Keratinocyte (primary cell): ENCODE results near the gene ZFX. TPM values are rescaled to one million over a fixed set of nuclear protein-coding genes. Genes with fewer than 3 reads are reported as not detected.

ENCODE experiments used
- DNase-seq: peaks from one replicate; pipeline ENCODE4 v3.0.0-alpha.2; 2011; ENCODE audit warnings: low read depth, missing footprints, low spot score
- FAIRE-seq: peaks from 2 replicates; lab custom pipeline; 2011; peaks lifted over from hg19 to GRCh38; lab: Jason Lieb, UNC
- H2AFZ ChIP-seq: 2 replicates; pipeline ENCODE4 v1.6.0; 2012; ENCODE audit warnings: low read length, control low read depth, inconsistent platforms; ENCODE audit not compliant: control insufficient read depth
- H3K27ac ChIP-seq: 2 replicates; pipeline ENCODE4 v1.5.1; 2011; ENCODE audit warnings: low read length; ENCODE audit not compliant: control insufficient read depth, insufficient read depth
- H3K27me3 ChIP-seq: 3 replicates; pipeline ENCODE4 v1.6.0; 2011; ENCODE audit warnings: low read length; ENCODE audit not compliant: control insufficient read depth, insufficient read depth; ENCODE audit errors: extremely low read depth
- H3K36me3 ChIP-seq, 2 experiments: 2 replicates in 1 of 2; 3 replicates in 1 of 2; pipeline ENCODE4 v1.5.1; 2011; ENCODE audit warnings: low read length in 2 of 2, mild to moderate bottlenecking in 1 of 2; ENCODE audit not compliant: control insufficient read depth in 2 of 2, insufficient read depth in 2 of 2; ENCODE audit errors: extremely low read depth in 1 of 2
- H3K4me1 ChIP-seq: 3 replicates; pipeline ENCODE4 v1.5.1; 2011; ENCODE audit warnings: low read length; ENCODE audit not compliant: control insufficient read depth, insufficient read depth; ENCODE audit errors: extremely low read depth
- H3K4me2 ChIP-seq: 3 replicates; pipeline ENCODE4 v1.6.0; 2011; ENCODE audit warnings: low read depth, low read length; ENCODE audit not compliant: control insufficient read depth, insufficient read depth; ENCODE audit errors: extremely low read depth
- H3K4me3 ChIP-seq, 3 experiments: fragments of 200-600 bp in 1 of 3; sonication (generic) in 1 of 3; 2 replicates in 2 of 3; 3 replicates in 1 of 3; pipeline ENCODE4 v1.5.1; 2011 to 2016; ENCODE audit warnings: low read length in 3 of 3, mild to moderate bottlenecking in 3 of 3, control low read depth in 2 of 3, inconsistent platforms in 1 of 3, low read depth in 1 of 3, mixed read lengths in 1 of 3, mixed run types in 1 of 3, moderate library complexity in 1 of 3; ENCODE audit not compliant: control insufficient read depth in 2 of 3, insufficient read depth in 2 of 3; ENCODE audit errors: extremely low read depth in 1 of 3
- H3K79me2 ChIP-seq: 2 replicates; pipeline ENCODE4 v1.6.0; 2012; ENCODE audit warnings: low read length; ENCODE audit not compliant: control insufficient read depth, insufficient read depth
- H3K9ac ChIP-seq: 3 replicates; pipeline ENCODE4 v1.6.0; 2011; ENCODE audit warnings: low read length; ENCODE audit not compliant: control insufficient read depth, insufficient read depth; ENCODE audit errors: extremely low read depth
- H3K9me1 ChIP-seq: 3 replicates; pipeline ENCODE4 v1.6.0; 2011; ENCODE audit warnings: low read length; ENCODE audit not compliant: control insufficient read depth, insufficient read depth; ENCODE audit errors: extremely low read depth
- H3K9me3 ChIP-seq: 2 replicates; pipeline ENCODE4 v1.5.1; 2012; ENCODE audit warnings: low read depth, low read length; ENCODE audit not compliant: control insufficient read depth
- H4K20me1 ChIP-seq: 3 replicates; pipeline ENCODE4 v1.6.0; 2011; ENCODE audit warnings: low read length; ENCODE audit not compliant: control insufficient read depth, insufficient read depth; ENCODE audit errors: extremely low read depth
- CTCF ChIP-seq, 3 experiments: IDR thresholded peaks in 1 of 3; conservative IDR thresholded peaks in 1 of 3; optimal IDR thresholded peaks in 1 of 3; 2 replicates in 2 of 3; 3 replicates in 1 of 3; pipeline versions ENCODE3 to v1.5.1; 2011; ENCODE audit warnings: low read length in 3 of 3, mild to moderate bottlenecking in 3 of 3, moderate library complexity in 2 of 3, control low read depth in 1 of 3, inconsistent platforms in 1 of 3; ENCODE audit not compliant: insufficient read depth in 2 of 3; ENCODE audit errors: extremely low read depth in 1 of 3
- EZH2 ChIP-seq: IDR thresholded peaks from one replicate; pipeline ENCODE4 v1.6.1; 2012; ENCODE audit warnings: inconsistent platforms, mild to moderate bottlenecking, low read length, moderate library complexity
- dilution Hi-C: fragments of 300-500 bp; cut with MboI; formaldehyde crosslinking; loops from one replicate; pipeline ENCODE4 v1.7.0; 2020; ENCODE audit warnings: low sequenced_read_pairs; ENCODE audit not compliant: extremely low pct_ligation_motif_present
- polyA plus RNA-seq, 5 experiments: library from polyadenylated mRNA; depleted of rRNA in 3 of 5; stranded (reverse) in 3 of 5; stranded (forward) in 1 of 5; unstranded in 1 of 5; fragments of >200 nt; gene quantifications; 1 replicate in 1 of 5; 2 replicates in 3 of 5; 3 replicates in 1 of 5; pipeline versions ENCODE4 v1.2.1 to v1.2.3, GENCODE V29; 2011 to 2012; ENCODE audit warnings: missing spikeins in 2 of 5, low read depth in 1 of 5, low replicate concordance in 1 of 5

Gene ZFX
- polyA plus RNA-seq, 1 donor (not counting 4 experiments of a cell fraction or from before 2014, with no cell fraction given) = 24.3 TPM

- H3K36me3 ChIP-seq = no peaks in the 10 kb centered on the region
- TF ChIP-seq EZH2 = no peak
- dilution Hi-C loops = no loop called here
Observed at GRCh38 chrX:24232796-24233195, 83.3 kb downstream of the ZFX start.

GRCh38 chrX:24235084-24235710 is 85.7 kb downstream of the ZFX start:
- Histone ChIP-seq H3K4me2 (no peak overlapping the region), H3K36me3 (no peaks in the 10 kb centered on the region), H3K4me3 (no peak overlapping the region), H3K4me1 (peaks cover 15% of the 10 kb centered on the region), H3K9me1 (no peaks in the 10 kb centered on the region), H4K20me1 (no peaks in the 10 kb centered on the region), H3K27me3 (no peaks in the 10 kb centered on the region), H3K9ac (no peak overlapping the region), H2AFZ (no peak overlapping the region), H3K9me3 (no peaks in the 10 kb centered on the region), H3K79me2 (no peaks in the 10 kb centered on the region), H3K27ac (no peak overlapping the region)
- FAIRE-seq (no peak), DNase-seq (no peak)
- no peak for TF ChIP-seq EZH2
- no peak for TF ChIP-seq CTCF (optimal IDR thresholded peaks at IDR 0.05 in 1 of 3, IDR thresholded peaks at IDR 0.05 in 1 of 3, conservative IDR thresholded peaks at IDR 0.05 in 1 of 3; ENCODE audit: extremely low read depth in 1 of 3, insufficient read depth in 2 of 3, low read length in 3 of 3)
- dilution Hi-C loops = no loop called here

More at GRCh38 chrX:24232796-24233195, 83.3 kb downstream of the ZFX start:
- no peaks in the 10 kb centered on the region for H3K9me3 ChIP-seq
- H3K27me3 ChIP-seq = no peaks in the 10 kb centered on the region
- no peak overlapping the region for H3K27ac ChIP-seq
- peaks cover 15% of the 10 kb centered on the region for H3K4me1 ChIP-seq
- no peak for DNase-seq
- H3K79me2 ChIP-seq = no peaks in the 10 kb centered on the region
- no peak overlapping the region for H3K4me3 ChIP-seq
- no peaks in the 10 kb centered on the region for H3K9me1 ChIP-seq
- no peak overlapping the region for H3K4me2 ChIP-seq
- no peak for FAIRE-seq
- no peaks in the 10 kb centered on the region for H4K20me1 ChIP-seq
- no peak overlapping the region for H2AFZ ChIP-seq
- H3K9ac ChIP-seq = no peak overlapping the region
